NCI-H187 treated with DMSO at 0.1 percent for 48 hours (cell line): Measurements from ENCODE around the gene HDLBP.

Source experiments
- DNase-seq: peaks from one replicate; lab custom pipeline; 2025; lab: John Stamatoyannopoulos, UW

Gene HDLBP, protein sequence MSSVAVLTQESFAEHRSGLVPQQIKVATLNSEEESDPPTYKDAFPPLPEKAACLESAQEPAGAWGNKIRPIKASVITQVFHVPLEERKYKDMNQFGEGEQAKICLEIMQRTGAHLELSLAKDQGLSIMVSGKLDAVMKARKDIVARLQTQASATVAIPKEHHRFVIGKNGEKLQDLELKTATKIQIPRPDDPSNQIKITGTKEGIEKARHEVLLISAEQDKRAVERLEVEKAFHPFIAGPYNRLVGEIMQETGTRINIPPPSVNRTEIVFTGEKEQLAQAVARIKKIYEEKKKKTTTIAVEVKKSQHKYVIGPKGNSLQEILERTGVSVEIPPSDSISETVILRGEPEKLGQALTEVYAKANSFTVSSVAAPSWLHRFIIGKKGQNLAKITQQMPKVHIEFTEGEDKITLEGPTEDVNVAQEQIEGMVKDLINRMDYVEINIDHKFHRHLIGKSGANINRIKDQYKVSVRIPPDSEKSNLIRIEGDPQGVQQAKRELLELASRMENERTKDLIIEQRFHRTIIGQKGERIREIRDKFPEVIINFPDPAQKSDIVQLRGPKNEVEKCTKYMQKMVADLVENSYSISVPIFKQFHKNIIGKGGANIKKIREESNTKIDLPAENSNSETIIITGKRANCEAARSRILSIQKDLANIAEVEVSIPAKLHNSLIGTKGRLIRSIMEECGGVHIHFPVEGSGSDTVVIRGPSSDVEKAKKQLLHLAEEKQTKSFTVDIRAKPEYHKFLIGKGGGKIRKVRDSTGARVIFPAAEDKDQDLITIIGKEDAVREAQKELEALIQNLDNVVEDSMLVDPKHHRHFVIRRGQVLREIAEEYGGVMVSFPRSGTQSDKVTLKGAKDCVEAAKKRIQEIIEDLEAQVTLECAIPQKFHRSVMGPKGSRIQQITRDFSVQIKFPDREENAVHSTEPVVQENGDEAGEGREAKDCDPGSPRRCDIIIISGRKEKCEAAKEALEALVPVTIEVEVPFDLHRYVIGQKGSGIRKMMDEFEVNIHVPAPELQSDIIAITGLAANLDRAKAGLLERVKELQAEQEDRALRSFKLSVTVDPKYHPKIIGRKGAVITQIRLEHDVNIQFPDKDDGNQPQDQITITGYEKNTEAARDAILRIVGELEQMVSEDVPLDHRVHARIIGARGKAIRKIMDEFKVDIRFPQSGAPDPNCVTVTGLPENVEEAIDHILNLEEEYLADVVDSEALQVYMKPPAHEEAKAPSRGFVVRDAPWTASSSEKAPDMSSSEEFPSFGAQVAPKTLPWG (N-terminal part only)

DNA sequence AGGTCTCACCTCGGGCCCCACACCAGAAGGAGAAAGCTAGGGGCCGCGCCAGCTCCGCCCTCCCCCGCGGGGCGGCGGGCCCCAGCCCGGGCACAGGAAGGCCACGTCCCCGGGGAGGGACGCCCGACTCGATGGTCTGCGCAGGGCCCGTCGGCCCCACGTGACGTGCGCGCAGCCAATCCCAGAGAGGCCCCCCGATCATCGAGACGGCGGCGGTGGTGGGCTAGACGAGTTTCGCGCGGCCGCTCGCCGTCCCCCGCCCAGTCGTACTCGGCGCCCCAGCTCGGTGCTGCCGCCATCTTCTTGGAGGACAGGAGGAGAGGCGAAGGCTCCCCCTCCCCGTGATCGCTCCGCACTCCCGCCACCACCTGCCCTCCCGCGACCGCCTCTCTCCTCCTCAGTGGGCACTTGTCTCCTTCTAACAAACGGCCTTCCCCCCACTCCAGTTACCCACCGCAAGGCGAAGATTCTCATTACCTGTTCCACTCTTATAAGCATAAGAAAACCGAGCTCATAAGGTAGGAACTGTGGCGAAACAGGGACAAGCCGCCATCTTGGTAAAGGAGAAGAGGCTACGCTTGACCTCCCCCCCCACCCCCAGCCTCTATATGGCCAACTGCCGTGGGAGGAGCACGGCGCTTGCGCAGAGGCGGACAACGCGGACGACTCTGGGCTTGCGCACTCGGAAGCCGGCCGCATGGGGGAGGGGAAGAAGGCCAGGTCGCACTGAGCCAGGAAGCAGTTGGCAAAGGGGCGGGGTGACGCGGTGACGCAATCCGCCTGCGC lies at the start of gene HDLBP:
HDLBP (minus strand) TSS at position 580 of the 786 bp plus-strand sequence. CDS start 48,803 bp downstream, outside the sequence.
- DNase-seq: peak; percentile 63

DNA sequence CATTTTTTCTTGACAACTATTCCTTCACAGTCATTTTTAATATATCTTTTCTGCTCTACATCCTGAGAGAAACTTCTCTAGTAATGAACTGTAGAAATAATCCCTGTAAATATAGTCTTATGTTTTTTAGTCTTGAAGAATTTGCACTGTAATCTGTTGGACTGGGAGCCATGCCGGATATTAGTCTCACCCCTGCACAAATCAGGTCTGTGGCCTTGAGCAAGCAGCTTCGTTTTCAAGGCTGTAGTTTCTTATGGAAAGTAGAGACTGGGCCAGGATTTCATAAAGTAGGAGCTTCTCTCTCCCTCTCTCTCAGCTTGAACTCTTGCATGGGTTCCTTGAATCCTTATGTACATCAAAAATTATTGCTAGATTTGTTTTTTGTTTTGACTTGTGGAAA lies 49.3 kb upstream of the HDLBP start:
- DNase-seq: no peak

DNA sequence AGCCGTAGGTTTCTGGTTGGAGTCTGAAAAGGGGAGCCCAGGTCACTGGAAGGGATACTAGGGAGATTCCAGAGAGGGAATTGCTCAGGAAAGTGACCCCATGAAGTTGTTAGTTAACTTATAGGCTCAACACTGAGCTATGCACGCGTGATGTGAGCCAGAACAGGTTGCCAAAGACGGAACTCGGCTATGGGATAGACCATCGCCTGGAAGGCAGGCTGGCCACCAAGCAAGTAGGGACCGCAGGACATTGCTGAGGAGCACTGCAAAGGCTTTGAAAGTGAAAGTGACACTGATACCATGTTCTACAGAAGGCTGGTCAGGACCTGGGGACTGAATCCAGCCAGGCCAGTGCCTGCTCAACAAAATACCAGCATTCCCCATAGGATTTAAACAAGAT lies 48.0 kb upstream of the HDLBP start:
- no peak for DNase-seq

DNA sequence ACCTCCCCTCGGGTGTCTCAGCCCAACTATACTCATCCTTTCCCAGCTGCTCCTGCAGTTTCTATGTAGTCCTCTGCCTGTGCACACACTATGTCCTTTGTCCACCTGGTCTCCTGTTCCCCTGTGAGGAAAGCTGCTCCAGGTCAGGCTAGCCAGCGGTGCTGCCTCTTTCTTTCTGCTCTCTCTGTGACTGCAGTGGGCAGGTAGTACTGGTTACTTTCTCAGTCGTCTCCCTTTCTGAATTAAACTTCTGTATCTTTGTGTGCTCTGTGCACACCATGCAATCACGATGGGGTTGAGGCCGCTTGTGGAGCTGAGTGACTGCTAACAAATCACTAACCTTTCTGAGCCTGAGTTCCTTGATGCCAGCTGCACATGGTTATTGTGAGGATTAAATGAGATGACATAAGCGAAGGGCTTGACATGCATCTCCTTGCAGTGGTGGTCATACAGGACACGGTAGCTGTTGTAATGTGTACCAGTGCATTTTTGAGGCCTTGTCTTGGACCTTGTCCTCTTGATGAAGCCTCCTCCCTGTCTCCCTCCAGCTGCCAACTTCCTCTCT lies 44.1 kb upstream of the HDLBP start:
- no peak for DNase-seq

DNA sequence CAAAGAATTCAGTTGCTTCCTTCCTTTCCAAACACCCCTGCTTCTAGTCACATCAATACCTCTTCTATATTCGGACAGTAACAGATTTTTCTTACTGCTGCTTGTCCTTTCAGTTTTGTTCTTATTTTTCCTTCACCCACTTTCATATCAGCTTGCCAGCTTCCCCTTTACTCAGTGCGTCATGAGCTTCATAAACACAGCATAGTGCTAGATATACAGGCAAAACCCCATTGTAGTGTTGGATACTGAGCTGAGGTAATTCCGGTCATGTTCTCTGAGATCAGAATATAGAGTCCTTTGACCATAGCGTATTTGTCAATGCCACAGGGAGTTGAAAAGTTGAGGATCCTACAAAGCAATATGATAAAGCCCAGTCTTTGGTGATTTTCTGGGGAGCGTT lies 43.0 kb upstream of the HDLBP start:
- DNase-seq: no peak

DNA sequence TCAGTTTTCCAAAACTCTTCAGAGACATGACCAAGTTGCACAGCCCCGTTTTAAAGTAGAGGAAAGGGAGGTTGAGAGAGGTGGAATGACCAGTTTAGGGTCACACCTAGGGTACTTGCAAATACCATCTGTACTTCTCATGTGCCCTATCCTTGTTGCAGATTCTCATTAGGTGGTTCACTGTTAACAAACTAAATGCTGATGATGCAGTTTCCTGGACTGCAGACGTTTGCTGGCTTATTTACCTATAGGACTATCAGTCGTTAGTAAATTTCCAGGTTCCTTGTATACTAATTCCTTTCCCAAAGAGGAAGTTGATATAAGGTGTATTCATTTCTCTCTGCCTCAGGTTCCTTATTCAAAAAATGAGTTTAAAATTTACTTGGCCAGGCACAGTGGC lies 42.1 kb upstream of the HDLBP start:
- DNase-seq: no peak

DNA sequence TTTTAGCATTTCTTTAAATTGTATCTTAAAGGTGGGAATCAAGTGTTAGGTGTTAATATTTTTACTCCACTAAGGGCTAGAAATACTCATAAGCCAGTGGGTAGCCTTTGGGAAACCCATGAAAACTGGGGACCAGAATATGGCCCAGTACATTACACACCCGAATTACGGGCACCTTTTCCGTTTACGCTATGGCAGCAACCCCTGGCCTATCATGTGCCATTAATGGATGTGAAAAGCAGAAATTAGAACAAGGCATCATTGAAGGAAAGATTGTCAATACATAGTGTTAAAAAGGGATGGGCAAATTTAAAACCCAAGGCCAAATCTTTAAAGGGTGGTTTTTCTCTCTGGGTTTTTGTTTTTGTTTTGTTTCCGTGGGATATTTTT lies 41.4 kb upstream of the HDLBP start:
- no peak for DNase-seq

DNA sequence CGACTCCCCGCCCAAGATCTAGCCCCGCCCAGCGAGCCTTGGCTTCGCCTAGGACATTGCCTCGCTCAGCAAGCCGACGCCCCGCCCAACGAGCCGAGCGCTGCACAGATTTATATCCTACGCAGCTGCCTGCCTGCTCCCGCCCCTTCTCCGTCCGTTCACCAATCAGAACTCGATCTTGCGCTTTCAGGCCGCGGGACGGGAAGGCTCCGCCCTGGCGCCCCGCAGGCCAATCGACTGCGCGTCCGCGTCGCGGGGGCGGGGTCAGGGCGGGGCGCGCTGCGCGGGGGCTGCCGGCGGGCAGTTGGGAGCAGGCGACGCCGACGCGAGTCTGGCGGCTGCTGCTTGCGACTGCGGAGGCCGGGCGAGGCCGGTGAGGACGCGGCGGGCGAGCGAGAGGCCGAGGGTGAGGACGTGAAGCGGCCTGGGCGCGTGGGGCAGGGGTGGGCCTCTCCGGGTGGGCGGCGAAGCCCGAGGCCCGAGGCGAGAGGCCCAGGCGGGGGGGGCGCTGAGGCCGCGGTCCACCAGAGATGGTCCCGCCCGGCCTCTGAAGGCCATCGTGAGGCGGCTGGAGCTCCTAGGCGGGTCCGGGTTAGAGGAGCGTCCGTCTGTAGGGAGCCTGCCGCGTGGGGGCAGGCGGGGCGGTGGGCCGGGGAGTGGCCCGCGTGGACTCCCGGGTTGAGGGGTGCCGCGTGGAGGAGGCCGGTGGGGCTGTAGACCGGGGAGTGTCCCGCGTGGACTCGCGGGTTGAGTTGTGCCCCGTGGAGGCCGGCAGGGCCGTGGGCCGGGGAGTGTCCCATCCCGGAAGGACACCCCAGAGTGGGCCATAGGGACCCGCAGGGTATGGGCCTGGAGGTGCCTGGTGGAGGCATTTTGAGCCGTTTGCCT lies 40.8 kb upstream of the HDLBP start, which contains the start of gene FARP2:
FARP2 (plus strand) TSS at position 303 of the 888 bp plus-strand sequence. CDS start 16,823 bp downstream, outside the sequence.
- peak; percentile 81 for DNase-seq

DNA sequence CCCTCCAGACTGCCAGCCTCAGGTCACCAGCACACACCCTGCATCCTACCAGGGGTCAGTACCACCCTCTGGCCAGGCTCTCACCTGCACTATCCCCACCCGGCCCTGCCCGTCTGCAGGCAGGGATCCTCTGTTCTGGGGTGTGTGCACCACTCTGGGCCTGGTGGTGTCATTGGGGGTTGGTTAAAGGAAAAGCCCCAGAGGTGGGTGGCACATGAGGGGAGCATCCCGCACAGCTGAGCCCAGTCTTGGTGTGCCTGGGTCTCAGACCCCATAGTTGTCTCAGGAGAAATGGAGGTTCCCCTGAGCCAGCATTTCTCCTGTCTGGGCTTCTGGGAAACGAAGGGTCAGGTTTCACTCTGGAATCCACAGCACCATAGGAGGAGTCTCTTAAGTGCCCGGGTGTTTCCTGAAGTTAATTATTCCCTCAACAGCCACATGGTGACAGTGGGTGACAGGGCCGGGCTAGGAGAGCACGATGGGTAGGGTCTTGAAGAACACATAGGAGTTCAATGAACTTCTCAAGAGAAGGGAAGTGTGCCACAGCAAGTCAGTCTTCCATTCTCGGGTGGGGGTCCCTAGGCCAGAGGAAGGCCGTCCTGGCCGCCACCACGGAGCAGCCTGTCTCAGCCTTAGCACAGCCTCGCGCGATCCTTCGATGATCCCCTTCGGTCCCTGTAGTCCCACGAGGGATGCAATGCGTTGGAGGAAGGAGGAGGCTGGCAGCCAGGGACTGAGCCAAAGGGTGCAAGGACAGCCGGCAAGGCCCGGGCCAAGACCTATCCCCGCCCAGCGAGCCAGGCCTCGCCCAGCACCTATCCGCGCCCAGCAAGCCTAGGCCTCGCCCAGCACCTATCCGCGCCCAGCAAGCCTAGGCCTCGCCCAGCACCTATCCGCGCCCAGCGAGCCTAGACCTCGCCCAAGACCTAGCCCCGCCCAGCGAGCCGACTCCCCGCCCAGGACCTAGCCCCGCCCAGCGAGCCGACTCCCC lies 39.5 kb upstream of the HDLBP start:
- DNase-seq: no peak

DNA sequence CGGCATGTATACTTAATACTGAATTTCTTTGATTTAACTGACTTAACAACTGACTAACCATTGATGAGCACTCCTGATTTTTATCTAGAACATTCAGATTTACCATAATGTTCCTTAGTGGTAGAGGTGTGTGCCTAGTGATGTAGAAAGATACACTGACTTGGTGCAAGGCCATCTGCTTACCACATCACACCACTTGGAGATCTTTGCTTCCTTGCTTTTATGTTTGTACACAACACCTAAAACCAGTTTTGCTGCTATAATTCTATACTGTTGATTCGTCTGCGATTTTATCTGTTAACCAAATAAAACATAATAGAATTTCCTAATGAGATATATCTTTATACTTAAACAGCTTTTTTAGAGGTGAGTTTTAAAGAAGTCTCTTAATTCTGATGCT lies 36.8 kb upstream of the HDLBP start:
- no peak for DNase-seq

DNA sequence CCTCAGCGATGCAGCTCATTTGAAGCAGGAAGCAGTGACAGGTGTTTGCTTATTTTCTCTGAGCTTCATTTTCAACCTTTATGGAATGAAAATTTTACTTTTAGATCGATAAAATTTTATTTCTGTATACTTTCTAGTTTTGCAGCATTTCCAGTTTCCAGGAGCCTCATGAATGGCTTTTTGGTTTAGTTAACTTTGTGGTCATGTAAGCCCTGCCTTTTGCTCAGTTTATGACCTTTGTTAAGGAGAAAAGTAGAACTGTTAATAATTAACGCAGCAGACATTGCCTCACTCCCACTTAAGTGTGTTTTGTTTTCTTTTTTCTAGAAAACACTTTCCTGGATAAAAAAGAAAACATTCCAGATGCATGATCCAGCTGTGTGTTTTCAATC lies 36.2 kb upstream of the HDLBP start:
- DNase-seq: no peak

DNA sequence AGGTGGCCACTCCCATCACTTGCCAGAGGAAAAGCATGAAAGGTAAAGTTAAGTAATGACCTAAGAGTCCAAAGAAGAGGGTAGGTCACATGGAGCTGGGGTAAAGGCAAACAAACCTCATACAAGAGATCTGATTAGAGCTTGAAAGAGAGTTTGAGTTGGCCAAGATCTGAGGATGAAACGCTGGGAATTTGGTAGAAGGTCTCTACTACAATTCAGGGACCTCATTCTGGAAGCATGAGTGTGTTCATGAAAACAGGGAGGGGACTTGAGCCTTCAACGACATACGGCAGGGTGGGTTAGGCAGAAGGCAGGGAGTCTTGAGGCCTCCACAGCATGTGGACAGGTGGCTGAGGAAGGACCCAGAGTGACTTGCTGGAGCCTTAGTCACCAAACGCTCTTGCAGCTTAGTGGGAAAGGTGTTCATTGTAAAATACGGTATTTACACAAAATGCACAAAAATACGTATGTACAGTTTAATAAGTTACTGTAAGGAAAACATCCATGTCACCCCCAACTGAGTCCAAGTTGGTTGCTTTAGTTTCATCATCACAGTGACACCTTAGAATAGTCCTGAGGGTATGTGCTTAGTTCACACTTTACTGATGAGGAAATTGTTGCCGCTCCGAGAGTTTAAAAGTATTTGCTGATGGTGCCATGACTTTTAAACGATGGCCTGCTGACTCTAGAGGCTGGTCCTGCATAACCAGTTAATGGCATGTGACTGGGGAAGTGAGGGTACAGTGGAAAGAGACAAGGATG lies 35.6 kb upstream of the HDLBP start:
- DNase-seq: no peak

DNA sequence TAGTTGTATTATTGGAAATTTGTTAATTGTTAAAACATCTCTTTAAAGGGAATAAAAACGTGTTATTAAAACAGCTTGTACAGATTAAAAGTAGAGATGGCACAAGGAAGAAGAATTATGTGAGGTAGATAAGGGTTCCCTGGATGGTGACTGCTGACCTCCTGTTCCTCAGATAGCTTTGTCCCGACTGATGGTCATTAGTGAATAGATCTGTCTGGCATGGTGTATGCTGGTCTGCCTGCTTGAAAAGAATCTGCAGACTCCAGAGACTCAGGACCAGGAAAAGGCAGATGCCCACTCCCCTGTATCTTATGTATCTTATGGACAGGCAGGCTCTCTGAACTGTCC lies 35.0 kb upstream of the HDLBP start:
- no peak for DNase-seq

DNA sequence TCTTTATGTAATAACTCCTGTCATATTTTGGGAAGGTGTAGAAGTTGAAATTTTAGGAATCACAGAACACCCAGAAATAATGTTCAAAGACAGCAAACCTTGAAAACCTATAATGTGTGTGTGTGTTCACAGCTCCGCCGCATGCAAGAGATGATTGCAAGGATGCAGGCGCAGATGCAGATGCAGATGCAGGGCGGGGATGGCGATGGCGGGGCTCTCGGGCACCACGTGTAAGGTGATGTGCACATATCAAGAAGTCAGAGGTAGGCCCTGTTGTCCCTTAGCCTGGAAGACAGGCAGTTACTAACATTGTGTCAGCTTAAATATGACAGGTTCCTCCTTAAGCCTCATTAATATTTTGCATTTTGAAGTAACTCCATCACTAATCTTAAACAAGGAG lies 34.5 kb upstream of the HDLBP start:
- DNase-seq: no peak

DNA sequence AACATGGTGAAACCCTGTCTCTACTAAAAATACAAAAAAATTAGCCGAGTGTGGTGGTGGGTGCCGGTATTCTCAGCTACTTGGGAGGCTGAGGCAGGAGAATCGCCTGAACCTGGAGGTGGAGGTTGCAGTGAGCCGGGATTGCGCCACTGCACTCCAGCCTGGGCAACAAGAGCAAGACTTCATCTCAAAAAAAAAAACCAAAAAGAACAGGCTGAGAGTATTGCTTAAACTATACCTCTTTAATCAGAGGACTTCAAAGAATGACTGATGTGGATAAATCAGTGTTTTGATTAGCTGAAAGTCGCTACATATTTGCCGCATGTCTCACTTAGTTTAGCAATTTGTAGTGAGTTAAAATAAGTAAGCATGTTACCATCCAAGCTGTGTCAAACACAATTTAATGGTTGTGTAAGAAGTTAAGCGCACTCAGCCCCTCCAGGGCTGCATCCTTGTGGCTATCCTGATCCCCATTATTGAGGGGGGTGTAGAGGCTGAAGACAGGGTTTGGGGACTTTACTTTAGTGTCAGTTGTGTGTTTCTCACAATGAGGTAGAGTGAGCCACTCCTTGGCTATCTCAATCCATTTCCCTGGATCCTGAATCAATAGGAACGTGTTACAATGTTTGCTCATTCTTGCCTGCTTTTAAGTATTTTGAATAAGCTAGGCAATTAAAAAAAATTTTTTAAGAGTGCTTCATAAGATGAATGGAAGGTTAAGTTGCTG lies 29.6 kb upstream of the HDLBP start:
- no peak for DNase-seq

DNA sequence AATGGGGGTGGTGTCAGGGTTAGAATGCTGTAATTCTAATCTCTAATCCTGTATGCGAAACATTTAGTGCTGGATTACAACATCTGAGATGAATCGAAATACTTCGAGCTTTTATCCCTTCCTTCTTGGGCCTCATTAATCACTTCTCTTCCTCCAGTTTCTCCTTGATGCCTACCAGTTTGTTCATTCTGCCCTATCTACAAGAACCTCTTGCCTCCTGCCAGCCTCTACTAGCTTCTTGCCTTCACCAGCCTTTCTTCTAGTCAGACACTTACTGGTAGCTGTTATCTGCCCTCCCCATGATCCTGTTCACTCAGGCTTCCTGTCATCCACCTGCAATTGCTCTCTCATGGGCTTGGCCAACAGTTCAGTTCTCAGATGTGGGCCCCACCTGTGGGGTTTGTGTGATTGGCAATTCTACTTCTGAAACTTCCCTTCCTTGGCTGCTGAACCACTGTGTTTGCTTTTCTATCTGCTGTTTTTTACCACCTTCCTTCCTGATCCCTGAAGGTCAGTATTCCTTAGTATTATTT lies 25.2 kb upstream of the HDLBP start:
- DNase-seq: no peak
